ENCODE measurements around the gene ABR.
"Not testable (repeated sequence)": the region's sequence is repeated elsewhere in the genome, so short reads cannot be mapped to it uniquely, and the experiment has no call there.

ABR gene

GRCh38 chr17:1145311-1145986 is 34.3 kb downstream of the ABR start:
- no peak for DNase-seq

- DNase-seq: no peak
Measured at GRCh38 chr17:1144162-1144561, 35.6 kb downstream of the ABR start.

DNA sequence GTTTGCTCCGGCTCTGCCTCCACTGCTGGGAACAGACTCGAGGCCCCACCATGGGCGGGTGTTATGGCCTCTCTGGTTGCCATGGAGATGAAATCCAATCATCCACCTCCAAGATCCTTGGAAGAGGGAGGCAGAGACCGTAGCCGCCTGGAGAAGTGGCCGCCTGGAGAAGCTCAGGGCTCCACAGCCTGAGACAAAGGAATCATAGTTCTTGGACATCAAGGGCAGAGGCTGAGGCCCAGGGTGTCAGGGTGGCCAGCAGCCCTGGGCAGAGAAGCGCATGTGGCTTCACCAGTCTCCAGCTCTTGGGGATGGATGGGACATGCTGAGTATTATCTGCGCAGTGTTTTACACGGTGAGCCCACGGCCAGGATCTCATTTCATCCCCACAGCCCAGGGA is 36.2 kb downstream of the ABR start:
- peak; percentile 23 for DNase-seq

- no peak for DNase-seq
Measured at GRCh38 chr17:1142561-1142971, 37.2 kb downstream of the ABR start.

- DNase-seq: no peak
Measured at GRCh38 chr17:1137465-1137894, 42.3 kb downstream of the ABR start.

GRCh38 chr17:1136748-1137147 is 43.0 kb downstream of the ABR start:
- no peak for DNase-seq

GRCh38 chr17:1134634-1135324 is 45.0 kb downstream of the ABR start:
- no peak for DNase-seq

GRCh38 chr17:1130191-1130590 is 49.6 kb downstream of the ABR start:
- no peak for DNase-seq

DNA sequence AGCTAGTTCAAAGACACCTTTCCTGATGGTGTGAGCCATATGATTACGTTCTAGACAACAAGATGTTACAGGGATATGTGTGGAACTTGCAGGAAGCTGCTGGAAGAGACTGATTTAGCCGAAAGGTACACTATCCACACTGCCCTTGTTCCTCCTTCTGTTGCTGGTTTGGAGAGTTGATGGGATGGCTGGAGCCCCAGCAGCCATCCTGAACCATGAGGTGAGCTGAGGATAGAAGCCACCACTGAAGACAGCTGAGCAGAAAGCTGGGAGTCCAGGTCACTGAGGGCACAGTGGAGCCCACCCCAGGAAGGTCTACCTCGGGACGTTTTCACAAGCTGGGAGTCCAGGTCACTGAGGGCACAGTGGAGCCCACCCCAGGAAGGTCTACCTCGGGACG is 51.3 kb downstream of the ABR start:
- DNase-seq: not testable (repeated sequence)

- DNase-seq: no peak
Measured at GRCh38 chr17:1126801-1127550, 52.8 kb downstream of the ABR start.

- no peak for DNase-seq
Measured at GRCh38 chr17:1126250-1126797, 53.5 kb downstream of the ABR start.

- DNase-seq: no peak
Measured at GRCh38 chr17:1125788-1126145, 54.0 kb downstream of the ABR start.

- DNase-seq: no peak
Measured at GRCh38 chr17:1124896-1125787, 54.6 kb downstream of the ABR start.

DNA sequence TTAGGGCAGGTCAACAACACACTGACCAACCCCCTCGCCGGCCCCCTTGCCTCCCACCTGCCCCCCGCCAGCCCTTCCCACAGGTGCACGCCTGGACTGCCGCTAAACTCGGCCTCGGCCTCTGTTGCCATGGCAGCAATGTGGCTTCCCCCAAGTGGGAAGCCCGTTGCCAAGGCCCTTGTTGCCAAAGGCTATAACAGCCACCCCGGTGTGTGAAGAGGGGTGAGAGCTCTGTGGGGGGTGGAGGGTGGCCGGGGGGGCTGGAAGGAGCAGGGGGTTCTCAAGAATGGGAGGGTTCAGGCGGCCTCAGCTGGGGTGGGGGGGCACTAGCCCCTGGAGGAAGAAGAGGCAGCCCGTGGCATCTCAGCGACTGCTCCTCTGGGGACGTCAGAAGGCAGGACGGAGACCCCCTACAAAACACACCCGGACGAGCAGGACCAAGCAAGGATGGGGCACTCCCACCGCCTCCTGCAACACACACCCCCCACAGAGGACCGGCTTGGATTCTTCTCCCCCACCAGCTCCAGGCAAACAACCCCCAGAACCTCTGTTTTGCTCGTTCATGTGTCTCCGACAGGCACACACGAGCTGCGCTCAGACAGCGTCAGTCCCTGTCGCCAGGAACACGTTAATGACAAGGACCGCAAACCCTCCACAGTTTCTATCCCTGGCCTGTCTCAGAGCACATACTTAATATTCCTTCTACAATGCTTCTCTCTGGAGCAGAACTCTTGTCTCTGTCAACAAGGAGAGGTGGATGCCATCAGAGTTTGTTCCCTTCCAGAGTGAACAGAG is 55.7 kb downstream of the ABR start:
- DNase-seq: peak; percentile 76

- DNase-seq: no peak
Measured at GRCh38 chr17:1123393-1123831, 56.4 kb downstream of the ABR start.

GRCh38 chr17:1122533-1123392 is 57.0 kb downstream of the ABR start:
- peak; percentile 45 for DNase-seq

- not testable (repeated sequence) for DNase-seq
Measured at GRCh38 chr17:1121442-1121817, 58.4 kb downstream of the ABR start.

DNA sequence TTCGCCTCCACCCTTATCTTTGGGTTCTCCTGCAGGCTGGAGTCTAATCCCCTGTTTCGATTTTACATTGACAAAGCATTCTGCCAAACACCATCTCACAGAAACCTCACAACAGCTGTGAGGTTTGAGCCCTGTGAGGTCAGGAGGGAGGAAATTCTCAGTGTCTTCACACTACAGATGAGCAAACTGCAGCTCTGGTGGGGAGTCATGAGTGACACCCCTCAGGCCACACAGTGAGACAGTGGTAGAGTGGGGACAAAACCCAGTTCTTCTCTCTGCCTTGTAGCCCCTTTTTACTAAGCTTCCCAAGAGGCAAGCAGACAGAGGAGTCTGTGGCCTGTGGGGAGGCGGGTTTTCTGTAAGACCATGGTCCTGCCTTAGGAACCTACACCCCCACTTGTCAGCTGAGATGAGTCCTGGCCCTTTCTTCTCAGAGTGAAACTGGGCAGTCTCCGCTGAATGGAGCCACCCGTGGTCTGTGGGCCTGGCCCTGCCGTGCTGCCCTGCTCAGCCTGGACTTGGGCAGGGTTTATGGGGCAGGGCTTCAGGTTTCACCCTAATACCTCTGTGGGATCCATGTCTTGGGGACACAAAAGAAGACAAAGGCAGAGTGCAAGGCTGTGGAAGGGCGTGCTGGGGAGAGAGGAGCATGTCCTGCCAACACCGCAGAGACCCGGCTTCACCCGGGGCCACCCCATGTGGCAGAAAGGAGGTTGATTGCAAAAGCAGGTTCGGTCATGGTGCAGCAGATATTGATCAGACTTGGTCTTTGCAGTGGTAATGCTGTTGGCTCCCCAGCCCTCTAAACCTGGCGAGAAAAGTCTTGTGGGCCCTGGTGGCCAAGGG is 59.0 kb downstream of the ABR start:
- DNase-seq: no peak

DNA sequence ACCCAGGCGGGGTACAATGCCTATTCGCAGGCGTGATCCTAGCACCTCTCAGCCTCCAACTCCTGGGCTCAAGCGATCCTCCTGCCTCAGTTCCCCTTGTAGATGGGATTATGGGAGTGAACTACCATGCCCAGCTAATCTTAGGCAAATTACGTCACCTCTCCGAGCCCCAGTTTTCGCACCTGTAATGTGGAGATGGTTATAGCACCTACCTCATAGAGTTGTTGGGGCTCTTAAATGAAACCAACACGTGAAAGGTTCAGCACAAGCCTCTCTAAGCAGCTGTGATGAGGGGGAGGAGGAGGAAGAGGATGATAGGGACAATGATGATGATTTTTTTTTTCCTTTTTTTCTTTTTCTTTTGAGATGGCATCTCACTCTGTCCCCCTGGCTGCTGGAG is 59.9 kb downstream of the ABR start:
- no peak for DNase-seq

DNA sequence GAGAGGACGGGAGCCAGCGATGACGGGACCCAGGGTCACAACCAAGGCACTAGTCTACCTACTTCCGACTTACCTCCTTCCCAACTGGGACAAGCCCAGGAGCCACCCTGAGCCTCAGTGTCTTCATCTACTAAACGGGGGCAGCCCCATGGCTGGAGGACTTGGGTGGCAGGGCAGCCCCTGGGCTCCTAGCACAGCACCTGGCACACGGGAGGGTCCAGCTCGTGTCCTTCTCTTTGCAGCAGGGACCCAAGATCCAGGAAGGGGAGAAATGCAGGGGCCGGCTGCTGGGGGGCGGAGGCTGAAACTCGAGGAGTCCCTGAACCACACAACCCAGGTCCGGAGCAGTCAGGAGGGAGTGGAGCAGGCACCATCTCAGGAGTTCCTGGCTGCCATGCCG is 63.2 kb downstream of the ABR start:
- DNase-seq: no peak
